Activated CD4-positive, alpha-beta T cell treated with anti-CD3 and anti-CD28 coated beads, Interleukin-2, amount 50 U/mL, for 16 hours (primary cell): ENCODE data around the gene CCL8.
"Not testable (repeated sequence)": the region's sequence is repeated elsewhere in the genome, so short reads cannot be mapped to it uniquely, and the experiment has no call there.

Source experiments
- DNase-seq: peaks from one replicate; pipeline ENCODE4 v3.0.0-alpha.2; 2020

Gene CCL8

DNA sequence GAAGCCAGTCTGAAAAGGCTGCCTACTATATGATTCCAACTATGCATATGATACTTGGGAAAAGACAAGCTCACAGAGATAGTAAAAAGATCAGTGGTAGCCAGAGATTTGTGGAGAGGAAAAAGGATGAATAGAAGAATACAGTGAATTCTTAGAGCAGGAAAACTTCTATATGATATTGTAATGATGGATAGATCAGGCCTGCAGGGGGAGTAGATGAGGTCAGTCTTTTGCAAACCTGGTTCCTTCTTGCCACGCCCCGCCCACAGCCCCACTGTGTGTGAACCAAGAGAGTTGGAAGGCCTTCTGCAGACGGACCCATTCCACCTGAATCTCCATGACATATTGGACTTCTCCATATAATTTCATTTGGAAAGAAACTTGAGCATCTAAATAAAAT is 761 bp upstream of the CCL8 start:
- DNase-seq = peak; percentile 5

GRCh38 chr17:34321964-34322363 is 2.7 kb downstream of the CCL8 start:
- no peak for DNase-seq

DNA sequence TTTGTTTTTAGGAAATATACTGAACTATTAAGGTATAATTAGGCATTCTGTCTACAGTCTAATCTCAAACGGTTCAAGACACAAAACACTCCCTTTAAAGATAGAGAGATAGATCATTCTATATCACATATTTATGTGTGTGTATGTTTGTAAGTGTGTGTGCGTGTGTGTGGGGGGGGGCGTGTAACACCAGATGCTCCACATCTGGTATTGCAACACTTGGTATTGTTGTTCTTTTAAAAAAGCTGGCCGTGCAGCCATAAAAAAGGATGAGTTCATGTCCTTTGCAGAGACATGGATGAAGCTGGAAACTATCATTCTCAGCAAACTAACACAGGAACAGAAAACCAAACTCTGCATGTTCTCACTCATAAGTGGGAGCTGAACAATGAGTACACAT is 8.3 kb downstream of the CCL8 start:
- DNase-seq = not testable (repeated sequence)

GRCh38 chr17:34337701-34338100 is 18.5 kb downstream of the CCL8 start:
- no peak for DNase-seq

DNA sequence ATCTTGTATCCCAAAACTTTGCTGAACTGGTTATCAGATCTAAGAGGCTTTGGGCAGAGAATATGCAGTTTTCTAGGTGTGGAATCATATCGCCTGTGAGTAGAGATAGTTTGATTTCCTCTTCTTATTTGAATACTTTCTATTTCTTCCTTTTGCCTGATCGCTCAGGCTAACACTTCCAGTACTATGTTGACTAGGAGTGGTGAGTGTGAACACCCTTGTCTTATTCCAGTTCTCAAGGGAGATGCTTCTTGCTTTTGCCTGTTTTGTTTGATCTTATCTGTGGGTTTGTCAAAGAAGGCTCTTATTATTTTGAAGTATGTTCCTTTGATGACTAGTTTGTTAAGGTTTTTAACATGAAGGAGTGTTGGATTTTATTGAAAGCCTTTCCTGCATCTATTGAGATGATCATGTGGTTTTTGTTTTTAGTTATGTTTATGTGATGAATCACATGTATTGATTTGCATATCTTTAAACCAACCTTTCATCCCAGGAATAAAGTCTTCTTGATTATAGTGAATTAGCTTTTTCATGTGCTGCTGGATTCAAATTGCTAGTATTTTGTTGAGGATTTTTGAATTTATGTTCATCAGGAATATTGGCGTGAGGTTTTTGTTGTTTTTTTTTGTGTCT is 20.0 kb downstream of the CCL8 start:
- no peak for DNase-seq

DNA sequence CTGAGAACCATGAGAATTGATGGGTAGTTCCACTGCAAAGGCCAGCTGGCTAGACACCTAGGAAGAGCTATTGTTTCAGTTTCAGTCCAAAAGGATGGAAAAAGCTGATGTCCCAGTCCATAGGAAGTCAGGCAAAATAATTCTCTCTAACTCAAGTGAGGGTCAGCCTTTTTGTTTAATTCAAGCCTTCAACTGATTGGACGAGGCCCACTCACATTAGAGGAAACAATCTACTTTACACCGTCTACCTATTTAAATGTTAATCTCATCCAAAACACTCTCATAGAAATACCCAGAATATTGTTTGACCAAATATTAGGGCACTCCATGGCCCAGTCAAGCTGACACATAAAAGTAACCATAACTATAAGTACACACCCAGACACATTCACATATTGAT is 22.7 kb downstream of the CCL8 start:
- no peak for DNase-seq

DNA sequence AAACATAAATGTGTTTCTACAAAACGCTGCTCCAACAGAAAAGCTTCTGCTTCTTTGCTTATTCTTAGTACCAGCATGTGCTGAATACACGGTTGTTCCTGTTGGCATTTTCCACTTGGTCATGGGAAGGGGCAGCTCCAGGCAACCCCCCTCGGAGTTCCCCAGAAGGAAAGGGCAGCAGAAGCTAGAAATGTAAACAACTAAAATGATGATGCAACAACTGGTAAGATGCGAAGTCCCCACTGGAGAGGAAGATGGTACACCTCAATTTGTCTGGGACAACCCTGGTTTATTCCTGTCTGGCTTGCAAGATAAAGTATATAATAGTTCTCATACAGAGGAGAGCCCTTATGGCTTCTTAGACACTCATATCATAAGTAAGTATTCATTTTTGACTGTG is 27.8 kb downstream of the CCL8 start:
- no peak for DNase-seq

- no peak for DNase-seq
Measured at GRCh38 chr17:34349751-34350150, 30.5 kb downstream of the CCL8 start.

DNA sequence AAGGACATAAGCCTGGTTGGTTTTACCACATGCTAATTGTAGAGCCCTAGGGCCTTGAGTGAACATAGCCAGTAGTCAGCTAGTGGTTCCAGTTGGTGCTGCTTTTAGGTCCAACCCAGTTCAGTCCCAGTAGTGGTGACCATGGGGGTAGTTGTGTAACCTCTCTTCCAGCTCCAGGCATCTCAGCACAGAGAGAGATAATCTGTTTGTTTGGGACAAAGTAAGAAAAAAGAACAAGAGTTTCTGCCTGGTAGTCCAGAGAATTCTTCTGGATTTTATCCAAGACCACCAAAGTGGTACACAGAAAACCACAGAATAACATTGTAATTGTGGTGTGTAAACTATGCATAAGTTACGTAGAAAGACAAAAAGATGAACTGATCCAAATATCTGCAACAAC is 31.9 kb downstream of the CCL8 start:
- no peak for DNase-seq

DNA sequence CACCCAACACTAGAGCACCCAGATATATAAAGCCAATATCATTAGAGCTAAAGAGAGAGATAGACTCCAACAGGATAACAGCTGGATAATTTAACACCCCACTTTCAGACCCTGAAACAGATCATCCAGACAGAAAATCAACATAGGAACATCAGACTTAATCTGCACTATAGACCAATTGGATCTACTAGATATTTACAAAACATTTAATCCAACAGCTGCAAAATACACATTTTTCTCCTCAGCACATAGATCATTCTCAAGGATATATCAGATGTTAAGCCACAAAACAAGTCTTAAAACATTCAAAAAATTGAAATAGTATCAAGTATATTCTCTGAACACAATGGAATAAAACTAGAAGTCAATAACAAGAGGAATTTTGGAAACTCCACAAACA is 33.0 kb downstream of the CCL8 start:
- no peak for DNase-seq

DNA sequence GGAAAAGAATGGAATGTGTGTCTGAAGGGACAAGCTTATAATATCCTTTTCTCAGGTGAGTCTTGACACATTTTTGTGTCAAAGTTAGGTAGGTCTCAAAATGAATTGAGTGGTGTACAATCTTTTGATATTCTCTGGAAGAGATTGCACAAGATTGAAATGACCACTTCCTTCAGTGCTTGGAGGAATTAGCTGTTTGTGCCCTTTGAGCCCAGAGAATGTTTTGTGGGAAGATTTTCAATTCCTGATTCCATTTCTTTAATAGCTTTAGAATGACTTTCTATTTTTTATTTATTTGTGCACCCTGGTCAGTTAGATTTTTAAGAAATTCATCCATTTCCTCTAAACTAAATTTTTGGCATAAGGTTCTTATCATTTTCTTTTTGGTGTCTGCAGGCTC is 35.4 kb downstream of the CCL8 start:
- DNase-seq = no peak

DNA sequence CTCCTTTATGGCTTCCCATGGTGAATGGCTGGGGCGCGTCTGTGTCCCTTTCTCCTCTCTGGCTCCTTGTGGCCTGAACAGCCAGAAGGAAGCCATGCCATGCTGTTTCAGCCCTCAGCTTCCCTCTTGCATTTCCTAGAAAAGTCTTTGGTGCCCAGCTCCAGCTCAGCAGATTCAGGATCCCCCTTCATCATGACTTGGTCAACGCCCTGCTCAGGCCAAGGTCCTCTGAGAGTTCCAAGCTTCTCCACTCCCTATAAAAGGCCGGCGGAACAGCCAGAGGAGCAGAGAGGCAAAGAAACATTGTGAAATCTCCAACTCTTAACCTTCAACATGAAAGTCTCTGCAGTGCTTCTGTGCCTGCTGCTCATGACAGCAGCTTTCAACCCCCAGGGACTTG is 37.0 kb downstream of the CCL8 start, which contains the start of gene CCL13:
Gene CCL13, plus strand, starts transcription at position 287 of the 400 bp plus-strand sequence. Its CDS starts 47 bp downstream, at position 334.
- no peak for DNase-seq

GRCh38 chr17:34357398-34357797 is 38.2 kb downstream of the CCL8 start:
- DNase-seq = no peak

DNA sequence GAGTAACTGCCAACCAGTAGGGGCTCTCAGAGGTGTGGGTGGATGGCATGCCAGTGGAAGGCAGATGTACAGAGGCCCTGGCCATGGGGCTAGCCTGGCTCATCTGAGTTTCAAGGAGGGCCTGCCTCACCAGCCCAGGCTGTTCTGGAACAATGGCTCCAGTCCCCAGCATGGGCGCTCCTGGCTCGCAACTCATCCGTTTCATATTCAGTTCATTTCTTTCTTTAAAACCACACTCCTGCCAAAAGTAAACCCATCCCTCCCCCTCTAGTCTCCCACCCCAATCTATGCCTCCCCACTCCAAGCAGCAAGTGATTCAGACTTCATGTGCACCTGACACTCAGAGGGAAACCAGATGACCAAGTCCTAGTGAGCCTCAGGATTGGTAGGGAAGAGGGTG is 39.4 kb downstream of the CCL8 start:
- no peak for DNase-seq

DNA sequence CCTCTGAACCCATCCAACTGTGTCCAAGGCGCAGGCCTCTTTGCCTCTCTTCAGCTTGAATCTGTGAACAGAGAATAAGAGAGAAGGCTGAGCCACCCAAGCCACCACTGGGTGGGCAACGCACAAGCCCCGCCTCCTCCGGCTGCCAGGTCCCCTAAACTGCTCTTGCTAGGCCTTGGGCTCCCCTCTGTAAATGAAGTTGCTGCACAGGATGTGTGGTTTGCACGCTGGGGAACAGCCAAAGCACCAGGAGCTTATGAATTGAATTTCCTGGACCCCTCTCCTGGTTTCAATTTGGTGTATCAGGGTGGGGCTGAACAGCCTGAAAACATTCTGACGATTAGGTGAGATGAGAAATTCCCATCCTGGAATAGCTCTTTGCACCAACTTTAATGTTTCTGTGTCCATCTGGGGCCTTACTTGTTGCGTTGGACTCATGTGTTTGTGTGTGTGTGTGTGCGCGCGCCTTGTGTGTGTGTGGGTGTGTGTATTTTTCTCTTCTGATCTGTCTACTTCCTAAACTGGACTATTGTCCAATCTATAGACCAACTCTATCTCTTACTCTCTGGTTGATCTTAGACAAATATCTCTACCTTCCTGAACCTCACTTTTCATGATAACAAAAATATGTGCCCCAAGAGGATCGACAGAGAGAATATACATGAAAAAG is 41.5 kb downstream of the CCL8 start:
- DNase-seq = no peak

- DNase-seq = peak; percentile 87
Measured at GRCh38 chr17:34361478-34362061, 42.3 kb downstream of the CCL8 start.

- no peak for DNase-seq
Measured at GRCh38 chr17:34363183-34363661, 44.0 kb downstream of the CCL8 start, which contains the start of gene CCL1. Gene CCL1 (minus strand): TSS chr17:34363233. CDS start chr17:34363161, 72 bp downstream.

- DNase-seq = no peak
Measured at GRCh38 chr17:34364751-34365150, 45.5 kb downstream of the CCL8 start.

- DNase-seq = no peak
Measured at GRCh38 chr17:34365340-34365739, 46.1 kb downstream of the CCL8 start.

DNA sequence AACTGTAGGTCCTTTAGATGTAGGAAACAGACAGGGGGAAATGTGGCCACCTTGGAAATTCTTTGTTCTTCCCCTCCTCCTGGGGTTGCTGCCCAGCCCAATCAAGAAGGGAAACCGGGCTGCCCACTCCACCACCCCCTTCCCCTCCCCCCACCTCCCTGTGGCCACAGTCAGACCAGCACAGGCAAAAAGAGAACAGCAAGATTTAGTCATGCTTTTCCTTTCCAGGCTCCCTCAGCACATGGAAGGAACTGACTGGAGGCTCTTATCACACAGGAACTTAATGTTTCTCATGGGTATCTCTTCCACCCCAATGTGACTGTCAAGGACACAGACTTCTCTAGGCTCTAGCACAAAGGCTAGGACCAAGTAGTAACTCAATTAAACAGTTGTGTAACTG is 46.8 kb downstream of the CCL8 start:
- no peak for DNase-seq

- no peak for DNase-seq
Measured at GRCh38 chr17:34366529-34367107, 47.4 kb downstream of the CCL8 start.

GRCh38 chr17:34367486-34368195 is 48.4 kb downstream of the CCL8 start:
- DNase-seq = no peak
